Neural cell (in vitro differentiated cells): ENCODE measurements around the gene RYK. TPM values are rescaled to one million over a fixed set of nuclear protein-coding genes. Genes with fewer than 3 reads are reported as not detected.

ENCODE experiments used
- H2AFZ ChIP-seq: fragments of 200-600, 300-800 bp; sonication (generic), shearing (Covaris generic); 2 replicates; pipeline ENCODE4 v1.6.0; 2014; ENCODE audit warnings: low read depth, mild to moderate bottlenecking, antibody characterized with exemption, low read length, moderate library complexity
- H3F3A ChIP-seq: fragments of 200-600 bp; shearing (Covaris generic); 2 replicates; pipeline ENCODE4 v1.6.1; 2016; ENCODE audit warnings: mild to moderate bottlenecking, moderate library complexity, mixed read lengths, antibody characterized with exemption, low read length; ENCODE audit not compliant: insufficient read depth, poor library complexity, severe bottlenecking
- H3K27ac ChIP-seq: fragments of 200-600, 300-800 bp; sonication (generic), shearing (Covaris generic); 2 replicates; pipeline ENCODE4 v1.5.1; 2014; ENCODE audit warnings: mild to moderate bottlenecking, low read length, moderate library complexity
- H3K27me3 ChIP-seq: fragments of 300-800, 200-600 bp; sonication (generic), shearing (Covaris generic); 2 replicates; pipeline ENCODE4 v1.6.0; 2014; ENCODE audit warnings: mild to moderate bottlenecking, low read depth, low read length, moderate library complexity; ENCODE audit not compliant: insufficient read depth
- H3K36me3 ChIP-seq: fragments of 300-800, 200-600 bp; sonication (generic), shearing (Covaris generic); 2 replicates; pipeline ENCODE4 v1.5.1; 2014; ENCODE audit warnings: mild to moderate bottlenecking, antibody characterized with exemption, low read length, moderate library complexity; ENCODE audit not compliant: insufficient read depth
- H3K4me2 ChIP-seq: fragments of 300-800, 200-600 bp; sonication (generic), shearing (Covaris generic); 2 replicates; pipeline ENCODE4 v1.6.0; 2014; ENCODE audit warnings: mild to moderate bottlenecking, low read length
- H3K4me3 ChIP-seq: fragments of 300-800, 200-600 bp; sonication (generic), shearing (Covaris generic); 2 replicates; pipeline ENCODE4 v1.5.1; 2014; ENCODE audit warnings: mild to moderate bottlenecking, low read length, moderate library complexity
- H3K79me2 ChIP-seq: fragments of 200-600 bp; shearing (Covaris generic); replicated peaks from 2 replicates; pipeline ENCODE4 v1.6.0; 2014; ENCODE audit warnings: mild to moderate bottlenecking, low read length, moderate library complexity; ENCODE audit not compliant: insufficient read depth
- H3K9ac ChIP-seq: fragments of 300-800, 200-600 bp; sonication (generic), shearing (Covaris generic); 2 replicates; pipeline ENCODE4 v1.6.1; 2016; ENCODE audit warnings: mild to moderate bottlenecking, low read length, mixed read lengths
- H3K9me2 ChIP-seq: fragments of 200-600 bp; shearing (Covaris generic); 2 replicates; pipeline ENCODE4 v1.6.1; 2016; ENCODE audit warnings: mild to moderate bottlenecking, low read length, mixed read lengths; ENCODE audit not compliant: insufficient read depth
- H3K9me3 ChIP-seq: fragments of 200-600, 300-800 bp; sonication (generic), shearing (Covaris generic); 2 replicates; pipeline ENCODE4 v1.6.1; 2016; ENCODE audit warnings: mild to moderate bottlenecking, mixed run types, low read length, moderate library complexity, mixed read lengths
- H4K20me1 ChIP-seq: fragments of 200-600 bp; shearing (Covaris generic); 2 replicates; pipeline ENCODE4 v1.6.1; 2016; ENCODE audit warnings: mild to moderate bottlenecking, mixed run types; ENCODE audit not compliant: insufficient read depth
- EP300 ChIP-seq: fragments of 450-650 bp; conservative IDR thresholded peaks from 2 replicates; pipeline ENCODE4 v1.6.1; 2014; ENCODE audit warnings: antibody characterized with exemption, mild to moderate bottlenecking, moderate library complexity; ENCODE audit not compliant: poor library complexity, severe bottlenecking
- EZH2 ChIP-seq: fragments of 200-600, 300-800 bp; shearing (Covaris generic), sonication (generic); IDR thresholded peaks from 2 replicates; pipeline ENCODE4 v1.6.1; 2014; ENCODE audit warnings: antibody characterized with exemption, low read length, borderline replicate concordance, mild to moderate bottlenecking; ENCODE audit not compliant: insufficient read depth, poor library complexity, severe bottlenecking
- MXI1 ChIP-seq: fragments of 450-650 bp; conservative IDR thresholded peaks from 2 replicates; pipeline ENCODE4 v1.6.1; 2014; ENCODE audit warnings: antibody characterized with exemption, mild to moderate bottlenecking; ENCODE audit not compliant: poor library complexity, severe bottlenecking
- POLR2AphosphoS5 ChIP-seq: IDR thresholded peaks from 2 replicates; pipeline ENCODE4 v1.6.1; 2012
- RAD21 ChIP-seq: fragments of 450-650 bp; conservative IDR thresholded peaks from 2 replicates; pipeline ENCODE4 v1.6.1; 2014; ENCODE audit warnings: antibody characterized with exemption, mild to moderate bottlenecking, moderate library complexity
- SMC3 ChIP-seq: fragments of 450-650 bp; conservative IDR thresholded peaks from 2 replicates; pipeline ENCODE4 v1.6.1; 2014; ENCODE audit warnings: antibody characterized with exemption, mild to moderate bottlenecking, moderate library complexity; ENCODE audit not compliant: poor library complexity
- TAF1 ChIP-seq: IDR thresholded peaks from 2 replicates; pipeline ENCODE4 v1.6.1; 2012; ENCODE audit warnings: low read depth
- polyA plus RNA-seq: library from polyadenylated mRNA; depleted of rRNA; stranded (reverse); fragments of >200 nt; gene quantifications from 2 replicates; pipeline ENCODE4 v1.2.3, GENCODE V29; 2014
- TF ChIP-seq, protein P1 (sequence below): fragments of 450-650 bp; IDR thresholded peaks from 2 replicates; pipeline ENCODE4 v1.5.1; 2014; ENCODE audit warnings: antibody characterized with exemption, mild to moderate bottlenecking, moderate library complexity; ENCODE audit not compliant: poor library complexity, severe bottlenecking
- TF ChIP-seq, protein P2 (sequence below): IDR thresholded peaks from 2 replicates; pipeline ENCODE4 v1.6.1; 2012; ENCODE audit warnings: borderline replicate concordance

The RYK gene
- polyA plus RNA-seq, 1 donor from 2014 or later, result 68.6 TPM

DNA sequence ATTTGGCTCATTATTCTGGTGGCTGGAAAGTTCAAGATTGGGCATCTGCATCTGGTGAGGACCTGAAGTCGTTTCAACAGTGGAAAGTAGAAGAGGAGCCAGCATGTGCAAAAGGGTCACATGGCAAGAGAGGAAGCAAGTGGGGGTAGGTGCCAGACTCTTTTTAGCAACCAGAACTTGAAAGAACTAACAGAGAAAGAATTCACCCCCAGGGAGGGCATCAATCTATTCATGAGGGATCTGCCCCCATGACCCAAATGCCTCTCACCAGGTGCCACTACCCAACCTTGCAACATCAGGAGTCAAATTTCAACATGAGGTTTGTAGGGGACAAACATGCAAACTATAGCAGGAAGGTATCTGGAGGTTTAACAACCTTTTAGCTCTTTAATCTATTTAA is 10.3 kb upstream of the RYK start:
- Histone ChIP-seq H3K36me3 (no peaks in the 10 kb centered on the region), H3K9ac (no peak overlapping the region), H3K4me3 (no peak overlapping the region), H3K4me2 (no peak overlapping the region), H2AFZ (no peak overlapping the region), H3K9me3 (no peaks in the 10 kb centered on the region), H3K27ac (no peak overlapping the region), H4K20me1 (no peaks in the 10 kb centered on the region), H3F3A (no peaks in the 10 kb centered on the region), H3K79me2 (no peaks in the 10 kb centered on the region), H3K9me2 (no peaks in the 10 kb centered on the region), H3K27me3 (no peaks in the 10 kb centered on the region)
- TF ChIP-seq TAF1 (no peak), MXI1 (no peak)
- TF ChIP-seq, protein P1, sequence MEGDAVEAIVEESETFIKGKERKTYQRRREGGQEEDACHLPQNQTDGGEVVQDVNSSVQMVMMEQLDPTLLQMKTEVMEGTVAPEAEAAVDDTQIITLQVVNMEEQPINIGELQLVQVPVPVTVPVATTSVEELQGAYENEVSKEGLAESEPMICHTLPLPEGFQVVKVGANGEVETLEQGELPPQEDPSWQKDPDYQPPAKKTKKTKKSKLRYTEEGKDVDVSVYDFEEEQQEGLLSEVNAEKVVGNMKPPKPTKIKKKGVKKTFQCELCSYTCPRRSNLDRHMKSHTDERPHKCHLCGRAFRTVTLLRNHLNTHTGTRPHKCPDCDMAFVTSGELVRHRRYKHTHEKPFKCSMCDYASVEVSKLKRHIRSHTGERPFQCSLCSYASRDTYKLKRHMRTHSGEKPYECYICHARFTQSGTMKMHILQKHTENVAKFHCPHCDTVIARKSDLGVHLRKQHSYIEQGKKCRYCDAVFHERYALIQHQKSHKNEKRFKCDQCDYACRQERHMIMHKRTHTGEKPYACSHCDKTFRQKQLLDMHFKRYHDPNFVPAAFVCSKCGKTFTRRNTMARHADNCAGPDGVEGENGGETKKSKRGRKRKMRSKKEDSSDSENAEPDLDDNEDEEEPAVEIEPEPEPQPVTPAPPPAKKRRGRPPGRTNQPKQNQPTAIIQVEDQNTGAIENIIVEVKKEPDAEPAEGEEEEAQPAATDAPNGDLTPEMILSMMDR, result no peak

DNA sequence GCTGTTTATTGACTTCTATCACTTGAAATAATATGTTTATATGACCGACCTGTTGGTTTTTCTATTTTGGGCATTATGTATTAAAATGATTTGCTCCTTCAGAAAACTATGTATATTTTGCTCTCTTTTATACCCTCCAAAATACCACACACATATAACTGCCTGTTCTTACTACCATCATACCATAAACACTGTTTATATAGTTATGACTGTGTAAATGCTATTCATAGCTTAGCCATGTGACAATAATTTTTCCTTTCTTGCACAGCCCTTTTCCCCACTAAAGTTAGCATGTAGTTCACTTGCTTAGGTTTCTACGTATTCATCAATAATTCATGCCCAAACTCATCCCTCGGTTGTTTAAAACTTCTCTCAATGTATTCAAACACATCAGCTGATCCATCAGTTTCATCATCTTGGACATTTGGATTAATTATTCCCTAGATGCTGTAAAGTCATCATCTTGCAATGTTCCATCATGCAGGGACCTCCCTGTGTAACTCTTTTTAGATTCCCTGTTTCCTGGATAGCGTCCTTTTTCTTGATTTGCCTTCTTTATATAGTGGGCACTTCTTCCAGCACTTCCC is 8.2 kb upstream of the RYK start:
- no peaks in the 10 kb centered on the region for H3K9me3 ChIP-seq
- no peaks in the 10 kb centered on the region for H3F3A ChIP-seq
- H3K27me3 ChIP-seq, result no peaks in the 10 kb centered on the region
- no peaks in the 10 kb centered on the region for H3K36me3 ChIP-seq
- no peak overlapping the region for H3K9ac ChIP-seq
- no peaks in the 10 kb centered on the region for H4K20me1 ChIP-seq
- no peaks in the 10 kb centered on the region for H3K79me2 ChIP-seq
- no peaks in the 10 kb centered on the region for H3K9me2 ChIP-seq
- TF ChIP-seq, protein P1, result no peak
- TF ChIP-seq EP300 (no peak), RAD21 (no peak), POLR2AphosphoS5 (no peak), TAF1 (no peak), SMC3 (no peak), EZH2 (no peak), MXI1 (no peak)
- TF ChIP-seq, protein P2, sequence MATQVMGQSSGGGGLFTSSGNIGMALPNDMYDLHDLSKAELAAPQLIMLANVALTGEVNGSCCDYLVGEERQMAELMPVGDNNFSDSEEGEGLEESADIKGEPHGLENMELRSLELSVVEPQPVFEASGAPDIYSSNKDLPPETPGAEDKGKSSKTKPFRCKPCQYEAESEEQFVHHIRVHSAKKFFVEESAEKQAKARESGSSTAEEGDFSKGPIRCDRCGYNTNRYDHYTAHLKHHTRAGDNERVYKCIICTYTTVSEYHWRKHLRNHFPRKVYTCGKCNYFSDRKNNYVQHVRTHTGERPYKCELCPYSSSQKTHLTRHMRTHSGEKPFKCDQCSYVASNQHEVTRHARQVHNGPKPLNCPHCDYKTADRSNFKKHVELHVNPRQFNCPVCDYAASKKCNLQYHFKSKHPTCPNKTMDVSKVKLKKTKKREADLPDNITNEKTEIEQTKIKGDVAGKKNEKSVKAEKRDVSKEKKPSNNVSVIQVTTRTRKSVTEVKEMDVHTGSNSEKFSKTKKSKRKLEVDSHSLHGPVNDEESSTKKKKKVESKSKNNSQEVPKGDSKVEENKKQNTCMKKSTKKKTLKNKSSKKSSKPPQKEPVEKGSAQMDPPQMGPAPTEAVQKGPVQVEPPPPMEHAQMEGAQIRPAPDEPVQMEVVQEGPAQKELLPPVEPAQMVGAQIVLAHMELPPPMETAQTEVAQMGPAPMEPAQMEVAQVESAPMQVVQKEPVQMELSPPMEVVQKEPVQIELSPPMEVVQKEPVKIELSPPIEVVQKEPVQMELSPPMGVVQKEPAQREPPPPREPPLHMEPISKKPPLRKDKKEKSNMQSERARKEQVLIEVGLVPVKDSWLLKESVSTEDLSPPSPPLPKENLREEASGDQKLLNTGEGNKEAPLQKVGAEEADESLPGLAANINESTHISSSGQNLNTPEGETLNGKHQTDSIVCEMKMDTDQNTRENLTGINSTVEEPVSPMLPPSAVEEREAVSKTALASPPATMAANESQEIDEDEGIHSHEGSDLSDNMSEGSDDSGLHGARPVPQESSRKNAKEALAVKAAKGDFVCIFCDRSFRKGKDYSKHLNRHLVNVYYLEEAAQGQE, result no peak
- no peak overlapping the region for H3K4me3 ChIP-seq
- H3K4me2 ChIP-seq, result no peak overlapping the region
- H3K27ac ChIP-seq, result no peak overlapping the region
- H2AFZ ChIP-seq, result no peak overlapping the region
